Measurements from ENCODE around the gene RPTOR. TPM values are rescaled to one million over a fixed set of nuclear protein-coding genes. Genes with fewer than 3 reads are reported as not detected.
A peak's percentile ranks its signal among the peaks of the same experiment; 100 is the strongest.

Gene RPTOR
- total RNA-seq, 2 experiments from 2014 or later: 45.3 to 49.1 TPM

GRCh38 chr17:80861892-80862291, 317.3 kb downstream of the RPTOR start:
- Mint-ChIP-seq H3K4me3 (no peak overlapping the region), H3K36me3 (ENCODE audit: low read depth) (peaks cover 64% of the 10 kb centered on the region)
- POLR2A ChIA-PET: interaction anchor here (1.1 to 1.6 kb wide), 2 partner anchors 16 to 87 kb away, joined by 3 to 7 read pairs; no protein-coding TSS in a partner anchor

GRCh38 chr17:80862481-80862961, 317.9 kb downstream of the RPTOR start:
- Mint-ChIP-seq H3K36me3 (ENCODE audit: low read depth) (peaks cover 61% of the 10 kb centered on the region), H3K4me3 (no peak overlapping the region), H3K27me3 (no peaks in the 10 kb centered on the region), H3K9me3 (peaks cover 14% of the 10 kb centered on the region), H3K27ac (peak overlapping the region; percentile 86), H3K4me1 (ENCODE audit: low read depth) (peaks cover 79% of the 10 kb centered on the region)
- intact Hi-C loops (cut with micrococcal nuclease): no loop called here
- ChIA-PET POLR2A (interaction anchor here (0.7 kb wide), 1 partner anchor 9 kb away, joined by 4 read pairs; no protein-coding TSS in a partner anchor), CTCF (interaction anchor here (2.4 kb wide), 1 partner anchor 37 kb away, joined by 6 read pairs; no protein-coding TSS in a partner anchor)
- no peak for ATAC-seq
- no peak for DNase-seq
- no peak for TF ChIP-seq CTCF (IDR thresholded peaks at IDR 0.05)

More at GRCh38 chr17:80861892-80862291, 317.3 kb downstream of the RPTOR start:
- Mint-ChIP-seq H3K9me3 (peaks cover 14% of the 10 kb centered on the region), H3K27ac (peak overlapping the region; percentile 86), H3K27me3 (no peaks in the 10 kb centered on the region), H3K4me1 (ENCODE audit: low read depth) (peaks cover 81% of the 10 kb centered on the region)
- intact Hi-C loops (cut with micrococcal nuclease): no loop called here
- peak; percentile 36 for TF ChIP-seq CTCF (IDR thresholded peaks at IDR 0.05)
- DNase-seq (peak; percentile 70), ATAC-seq (peak; percentile 69)
- CTCF ChIA-PET: interaction anchor here (2.4 kb wide), 1 partner anchor 37 kb away, joined by 6 read pairs; no protein-coding TSS in a partner anchor

- H3K4me3 Mint-ChIP-seq: no peak overlapping the region
- no peaks in the 10 kb centered on the region for H3K27me3 Mint-ChIP-seq
- peaks cover 79% of the 10 kb centered on the region for H3K4me1 Mint-ChIP-seq (ENCODE audit: low read depth)
- H3K27ac Mint-ChIP-seq: peak overlapping the region; percentile 86
- H3K9me3 Mint-ChIP-seq: peaks cover 14% of the 10 kb centered on the region
- peaks cover 61% of the 10 kb centered on the region for H3K36me3 Mint-ChIP-seq (ENCODE audit: low read depth)
- DNase-seq (no peak), ATAC-seq (no peak)
- ChIA-PET POLR2A (interaction anchor here (0.7 kb wide), 1 partner anchor 9 kb away, joined by 4 read pairs; no protein-coding TSS in a partner anchor), CTCF (interaction anchor here (2.4 kb wide), 1 partner anchor 36 kb away, joined by 6 read pairs; no protein-coding TSS in a partner anchor)
- no peak for TF ChIP-seq CTCF (IDR thresholded peaks at IDR 0.05)
- intact Hi-C loops (cut with micrococcal nuclease): no loop called here
These were observed 318.3 kb downstream of the RPTOR start for GRCh38 chr17:80862978-80863377.

GRCh38 chr17:80863626-80864025, 319.0 kb downstream of the RPTOR start:
- H3K4me1 Mint-ChIP-seq (ENCODE audit: low read depth): peaks cover 79% of the 10 kb centered on the region
- H3K27me3 Mint-ChIP-seq: no peaks in the 10 kb centered on the region
- intact Hi-C loops (cut with micrococcal nuclease): no loop called here
- CTCF ChIA-PET: interaction anchor here (1.0 kb wide), 1 partner anchor 9 kb away, joined by 3 read pairs; no protein-coding TSS in a partner anchor
- no peak for ATAC-seq
- TF ChIP-seq CTCF (IDR thresholded peaks at IDR 0.05): no peak
- peaks cover 14% of the 10 kb centered on the region for H3K9me3 Mint-ChIP-seq
- no peak overlapping the region for H3K4me3 Mint-ChIP-seq
- peak overlapping the region; percentile 86 for H3K27ac Mint-ChIP-seq
- POLR2A ChIA-PET: no interaction called here
- no peak for DNase-seq
- peaks cover 55% of the 10 kb centered on the region for H3K36me3 Mint-ChIP-seq (ENCODE audit: low read depth)

GRCh38 chr17:80864751-80865150, 320.1 kb downstream of the RPTOR start:
- Mint-ChIP-seq H3K4me1 (ENCODE audit: low read depth) (peaks cover 79% of the 10 kb centered on the region), H3K9me3 (peaks cover 14% of the 10 kb centered on the region), H3K36me3 (ENCODE audit: low read depth) (peaks cover 50% of the 10 kb centered on the region), H3K4me3 (no peak overlapping the region), H3K27ac (peak overlapping the region; percentile 28), H3K27me3 (no peaks in the 10 kb centered on the region)
- CTCF ChIA-PET: interaction anchor here (0.7 to 1.8 kb wide), 6 partner anchors 13 to 438 kb away, joined by 4 to 7 read pairs (median 4); no protein-coding TSS in a partner anchor
- POLR2A ChIA-PET: interaction anchor here (0.9 to 2.0 kb wide), 2 partner anchors 8 to 13 kb away, joined by 3 to 6 read pairs; no protein-coding TSS in a partner anchor
- intact Hi-C loops (cut with micrococcal nuclease): no loop called here
- no peak for ATAC-seq
- no peak for TF ChIP-seq CTCF (IDR thresholded peaks at IDR 0.05)
- no peak for DNase-seq

Measured in activated CD8-positive, alpha-beta T cell treated with anti-CD3 and anti-CD28 coated beads for 36 hours (primary cell).